Measurements from ENCODE around the gene GGACT. TPM values are rescaled to one million over a fixed set of nuclear protein-coding genes. Genes with fewer than 3 reads are reported as not detected.
A peak's percentile ranks its signal among the peaks of the same experiment; 100 is the strongest.

The GGACT gene
- polyA plus RNA-seq, 1 donor from 2014 or later: 1.7 TPM

- Histone ChIP-seq H3K36me3 (ENCODE audit: insufficient read depth, low read length) (no peaks in the 10 kb centered on the region), H3K9ac (ENCODE audit: low read length) (no peak overlapping the region), H3K9me2 (ENCODE audit: insufficient read depth, low read length) (no peaks in the 10 kb centered on the region), H3K4me2 (ENCODE audit: low read length) (no peak overlapping the region), H3K27ac (ENCODE audit: low read length) (no peak overlapping the region), H3F3A (ENCODE audit: insufficient read depth, low read length, poor library complexity, severe bottlenecking) (peaks cover 3% of the 10 kb centered on the region), H4K20me1 (ENCODE audit: insufficient read depth) (no peaks in the 10 kb centered on the region), H3K9me3 (ENCODE audit: low read length) (no peaks in the 10 kb centered on the region), H3K79me2 (replicated peaks; ENCODE audit: insufficient read depth, low read length) (no peaks in the 10 kb centered on the region), H2AFZ (ENCODE audit: low read depth, low read length) (no peak overlapping the region), H3K27me3 (ENCODE audit: insufficient read depth, low read depth, low read length) (no peaks in the 10 kb centered on the region), H3K4me3 (ENCODE audit: low read length) (no peak overlapping the region)
- TF ChIP-seq RAD21 (conservative IDR thresholded peaks at IDR 0.05) (no peak), CTCF (IDR thresholded peaks at IDR 0.05; ENCODE audit: poor library complexity, severe bottlenecking) (no peak), TAF1 (IDR thresholded peaks at IDR 0.05; ENCODE audit: low read depth) (no peak), MXI1 (conservative IDR thresholded peaks at IDR 0.05; ENCODE audit: poor library complexity, severe bottlenecking) (no peak), POLR2AphosphoS5 (IDR thresholded peaks at IDR 0.05) (no peak), EZH2 (IDR thresholded peaks at IDR 0.05; ENCODE audit: borderline replicate concordance, insufficient read depth, low read length, poor library complexity, severe bottlenecking) (no peak), REST (IDR thresholded peaks at IDR 0.05; ENCODE audit: borderline replicate concordance) (no peak), SMC3 (conservative IDR thresholded peaks at IDR 0.05; ENCODE audit: poor library complexity) (no peak), EP300 (conservative IDR thresholded peaks at IDR 0.05; ENCODE audit: poor library complexity, severe bottlenecking) (no peak)
Measured at GRCh38 chr13:100508996-100509395, 79.6 kb downstream of the GGACT start.

GRCh38 chr13:100508455-100508854 lies 80.1 kb downstream of the GGACT start:
- Histone ChIP-seq H2AFZ (ENCODE audit: low read depth, low read length) (no peak overlapping the region), H3K27ac (ENCODE audit: low read length) (no peak overlapping the region), H3K27me3 (ENCODE audit: insufficient read depth, low read depth, low read length) (no peaks in the 10 kb centered on the region), H3K9me3 (ENCODE audit: low read length) (no peaks in the 10 kb centered on the region), H3K36me3 (ENCODE audit: insufficient read depth, low read length) (no peaks in the 10 kb centered on the region), H3F3A (ENCODE audit: insufficient read depth, low read length, poor library complexity, severe bottlenecking) (peaks cover 3% of the 10 kb centered on the region), H4K20me1 (ENCODE audit: insufficient read depth) (no peaks in the 10 kb centered on the region), H3K4me3 (ENCODE audit: low read length) (no peak overlapping the region), H3K79me2 (replicated peaks; ENCODE audit: insufficient read depth, low read length) (no peaks in the 10 kb centered on the region), H3K9me2 (ENCODE audit: insufficient read depth, low read length) (no peaks in the 10 kb centered on the region), H3K4me2 (ENCODE audit: low read length) (no peak overlapping the region), H3K9ac (ENCODE audit: low read length) (no peak overlapping the region)
- no peak for TF ChIP-seq CTCF (IDR thresholded peaks at IDR 0.05; ENCODE audit: poor library complexity, severe bottlenecking)
- TF ChIP-seq RAD21 (conservative IDR thresholded peaks at IDR 0.05): no peak
- peak; percentile 39 for TF ChIP-seq POLR2AphosphoS5 (IDR thresholded peaks at IDR 0.05)
- TF ChIP-seq EP300 (conservative IDR thresholded peaks at IDR 0.05; ENCODE audit: poor library complexity, severe bottlenecking): peak; percentile 17

Data from neural cell (in vitro differentiated cells).